GM12892 (cell line): ENCODE measurements around the gene PRIMA1.

Experiments used
- DNase-seq: peaks from one replicate; pipeline ENCODE4 v3.0.0; 2011; ENCODE audit not compliant: insufficient read length
- FAIRE-seq: peaks from 2 replicates; lab custom pipeline; 2011; peaks lifted over from hg19 to GRCh38; lab: Jason Lieb, UNC
- POLR2A ChIP-seq: IDR thresholded peaks from 2 replicates; pipeline ENCODE4 v1.6.1; 2011; ENCODE audit warnings: low read depth, low read length, control low read depth
- POLR2AphosphoS5 ChIP-seq: IDR thresholded peaks from 2 replicates; pipeline ENCODE4 v1.6.1; 2011; ENCODE audit warnings: low read depth, low read length, control low read depth
- TAF1 ChIP-seq: IDR thresholded peaks from 2 replicates; pipeline ENCODE4 v1.6.1; 2011; ENCODE audit warnings: low read depth, mild to moderate bottlenecking, control low read depth, low read length, borderline replicate concordance

The PRIMA1 gene

GRCh38 chr14:93674343-93674742 lies 113.9 kb downstream of the PRIMA1 start:
- TF ChIP-seq POLR2AphosphoS5 (no peak), TAF1 (no peak), POLR2A (no peak)
- DNase-seq, result no peak
- FAIRE-seq, result no peak

GRCh38 chr14:93669632-93670031 lies 118.7 kb downstream of the PRIMA1 start:
- DNase-seq (no peak), FAIRE-seq (no peak)
- TF ChIP-seq POLR2A (no peak), POLR2AphosphoS5 (no peak)
